ENCODE data around the gene PGM2L1.

DNA sequence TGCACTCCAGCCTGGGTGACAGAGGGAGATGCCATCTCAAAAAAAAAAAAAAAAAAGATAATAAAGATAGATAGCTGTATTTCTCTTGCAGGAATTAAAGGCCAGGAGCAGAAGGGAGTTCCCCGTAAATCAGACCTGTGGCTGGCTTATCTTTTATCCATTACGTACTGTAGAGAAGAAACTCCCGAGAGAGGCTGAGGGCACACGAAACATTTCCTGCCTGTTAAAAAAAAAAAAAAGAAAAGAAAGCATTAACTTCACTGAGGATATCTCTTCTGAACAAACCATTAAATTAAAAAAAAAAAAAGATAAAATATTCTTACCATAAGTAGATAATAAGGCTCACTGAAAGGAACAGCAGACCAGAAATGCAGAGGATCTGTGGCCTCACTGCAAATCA lies 109.3 kb downstream of the PGM2L1 start:
- no peak for TF ChIP-seq POLR2AphosphoS5 (IDR thresholded peaks at IDR 0.05; ENCODE audit: low read depth, low read length)
- no peak for TF ChIP-seq POLR2A (IDR thresholded peaks at IDR 0.05; ENCODE audit: low read depth, low read length)
- no peak for TF ChIP-seq TAF1 (IDR thresholded peaks at IDR 0.05; ENCODE audit: low read depth, low read length)
- no peak for TF ChIP-seq PAX5 (IDR thresholded peaks at IDR 0.05; ENCODE audit: insufficient read depth, low read length, severe bottlenecking)
- no peak for TF ChIP-seq POU2F2 (IDR thresholded peaks at IDR 0.05; ENCODE audit: low read depth, low read length)
